ENCODE measurements around the gene ZNF860. TPM values are rescaled to one million over a fixed set of nuclear protein-coding genes. Genes with fewer than 3 reads are reported as not detected.
"Not testable (repeated sequence)": the region's sequence is repeated elsewhere in the genome, so short reads cannot be mapped to it uniquely, and the experiment has no call there.

Gene ZNF860
- polyA plus RNA-seq, 1 experiment, result 0.63 TPM

GRCh38 chr3:31985831-31986230 lies 4.3 kb downstream of the ZNF860 start:
- TF ChIP-seq, protein P1, sequence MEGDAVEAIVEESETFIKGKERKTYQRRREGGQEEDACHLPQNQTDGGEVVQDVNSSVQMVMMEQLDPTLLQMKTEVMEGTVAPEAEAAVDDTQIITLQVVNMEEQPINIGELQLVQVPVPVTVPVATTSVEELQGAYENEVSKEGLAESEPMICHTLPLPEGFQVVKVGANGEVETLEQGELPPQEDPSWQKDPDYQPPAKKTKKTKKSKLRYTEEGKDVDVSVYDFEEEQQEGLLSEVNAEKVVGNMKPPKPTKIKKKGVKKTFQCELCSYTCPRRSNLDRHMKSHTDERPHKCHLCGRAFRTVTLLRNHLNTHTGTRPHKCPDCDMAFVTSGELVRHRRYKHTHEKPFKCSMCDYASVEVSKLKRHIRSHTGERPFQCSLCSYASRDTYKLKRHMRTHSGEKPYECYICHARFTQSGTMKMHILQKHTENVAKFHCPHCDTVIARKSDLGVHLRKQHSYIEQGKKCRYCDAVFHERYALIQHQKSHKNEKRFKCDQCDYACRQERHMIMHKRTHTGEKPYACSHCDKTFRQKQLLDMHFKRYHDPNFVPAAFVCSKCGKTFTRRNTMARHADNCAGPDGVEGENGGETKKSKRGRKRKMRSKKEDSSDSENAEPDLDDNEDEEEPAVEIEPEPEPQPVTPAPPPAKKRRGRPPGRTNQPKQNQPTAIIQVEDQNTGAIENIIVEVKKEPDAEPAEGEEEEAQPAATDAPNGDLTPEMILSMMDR (IDR thresholded peaks at IDR 0.05; ENCODE audit: low read depth, low read length), result no peak
- Histone ChIP-seq H3K27me3 (ENCODE audit: control insufficient read depth, insufficient read depth, low read length) (no peaks in the 10 kb centered on the region), H3K9me3 (ENCODE audit: control insufficient read depth, insufficient read depth, low read length) (peaks cover 10% of the 10 kb centered on the region; the same call in 1 of the 2 replicates), H3K4me3 (ENCODE audit: low read depth, low read length) (no peak overlapping the region), H3K27ac (ENCODE audit: low read depth, low read length) (no peak overlapping the region)
- POLR2A ChIA-PET, result no interaction called here
- CTCF ChIA-PET, result interaction anchor here (1.1 kb wide), 1 partner anchor 158 kb away, joined by 5 read pairs; no protein-coding TSS in a partner anchor
- DNase-seq (ENCODE audit: low read depth, low spot score), result no peak

DNA sequence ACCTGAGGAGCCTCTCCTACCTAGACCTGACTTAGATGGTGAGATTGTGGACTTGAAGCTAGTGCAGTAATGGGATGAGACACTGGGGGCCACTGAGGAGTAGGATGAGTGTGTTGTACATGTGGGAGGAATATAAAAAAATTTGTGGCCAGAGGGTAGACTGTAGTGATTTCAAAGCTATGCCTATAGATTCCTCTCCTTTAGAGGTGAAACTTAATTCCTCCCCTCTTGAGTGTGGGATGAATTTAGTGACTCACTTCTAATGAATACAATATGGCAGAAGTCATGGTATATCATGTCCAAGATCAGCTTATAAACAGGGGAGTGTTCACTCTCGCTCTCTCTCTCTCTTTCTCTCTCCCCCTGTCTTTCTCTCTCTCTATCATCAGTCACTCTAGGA lies 6.7 kb downstream of the ZNF860 start:
- ChIA-PET CTCF (no interaction called here), POLR2A (no interaction called here)
- no peak overlapping the region for H3K27ac ChIP-seq (ENCODE audit: low read depth, low read length)
- no peak for DNase-seq (ENCODE audit: low read depth, low spot score)
- peaks cover 10% of the 10 kb centered on the region for H3K9me3 ChIP-seq (ENCODE audit: control insufficient read depth, insufficient read depth, low read length)
- TF ChIP-seq, protein P1 (IDR thresholded peaks at IDR 0.05; ENCODE audit: low read depth, low read length), result no peak
- no peak overlapping the region for H3K4me3 ChIP-seq (ENCODE audit: low read depth, low read length)
- no peaks in the 10 kb centered on the region for H3K27me3 ChIP-seq (ENCODE audit: control insufficient read depth, insufficient read depth, low read length)

- H3K9me3 ChIP-seq (ENCODE audit: control insufficient read depth, insufficient read depth, low read length); DNase-seq (ENCODE audit: low read depth, low spot score); H3K4me3 ChIP-seq (ENCODE audit: low read depth, low read length); POLR2A ChIA-PET; CTCF ChIA-PET; H3K27ac ChIP-seq (ENCODE audit: low read depth, low read length); H3K27me3 ChIP-seq (ENCODE audit: control insufficient read depth, insufficient read depth, low read length): not testable (repeated sequence)
These were observed 11.4 kb downstream of the ZNF860 start for GRCh38 chr3:31992995-31993394.

- TF ChIP-seq, protein P1 (IDR thresholded peaks at IDR 0.05; ENCODE audit: low read depth, low read length), result no peak
- Histone ChIP-seq H3K4me3 (ENCODE audit: low read depth, low read length) (no peak overlapping the region), H3K9me3 (ENCODE audit: control insufficient read depth, insufficient read depth, low read length) (peaks cover 3% of the 10 kb centered on the region), H3K27ac (ENCODE audit: low read depth, low read length) (no peak overlapping the region), H3K27me3 (ENCODE audit: control insufficient read depth, insufficient read depth, low read length) (no peaks in the 10 kb centered on the region)
- ChIA-PET POLR2A (no interaction called here), CTCF (no interaction called here)
- no peak for DNase-seq (ENCODE audit: low read depth, low spot score)
These were observed 12.3 kb downstream of the ZNF860 start for GRCh38 chr3:31993843-31994242.

DNA sequence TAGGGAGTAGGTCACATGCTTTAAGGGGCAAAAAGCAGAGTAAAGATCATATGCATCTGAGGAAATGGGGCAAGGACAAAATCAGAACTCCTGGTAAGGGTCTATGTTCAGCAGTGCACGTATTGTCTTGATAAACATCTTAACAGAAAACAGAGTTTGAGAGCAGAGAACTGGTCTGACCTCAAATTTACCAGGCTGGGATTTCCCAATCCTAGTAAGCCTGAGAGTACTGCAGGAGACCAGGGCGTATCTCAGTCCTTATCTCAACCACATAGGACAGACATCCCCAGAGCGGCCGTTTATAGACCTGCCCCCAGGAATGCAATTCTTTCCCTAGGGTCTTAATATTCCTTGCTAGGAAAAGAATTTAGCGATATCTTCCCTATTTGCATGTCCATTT lies 13.5 kb downstream of the ZNF860 start:
- CTCF ChIA-PET; POLR2A ChIA-PET; H3K27ac ChIP-seq (ENCODE audit: low read depth, low read length); DNase-seq (ENCODE audit: low read depth, low spot score); H3K27me3 ChIP-seq (ENCODE audit: control insufficient read depth, insufficient read depth, low read length); H3K9me3 ChIP-seq (ENCODE audit: control insufficient read depth, insufficient read depth, low read length); H3K4me3 ChIP-seq (ENCODE audit: low read depth, low read length): not testable (repeated sequence)

DNA sequence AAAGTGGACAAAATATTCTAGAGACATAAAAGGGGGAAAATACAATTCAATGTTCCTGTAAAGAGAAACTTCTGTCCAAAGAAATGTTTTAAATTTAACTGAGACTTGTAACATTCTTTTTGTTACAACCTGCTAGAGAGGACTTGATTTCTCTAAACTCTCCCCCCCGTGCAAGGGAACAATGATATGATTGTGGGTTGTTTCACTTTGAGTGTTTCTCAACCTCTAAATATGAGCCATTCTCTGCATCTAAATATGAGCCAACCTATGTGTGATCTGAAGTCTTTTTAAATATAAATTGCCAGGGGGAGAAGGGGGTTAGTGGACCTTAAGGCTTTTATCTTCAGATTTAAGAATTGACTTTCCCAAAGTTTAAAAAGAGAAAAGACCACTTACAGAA lies 14.6 kb downstream of the ZNF860 start:
- Histone ChIP-seq H3K27me3 (ENCODE audit: control insufficient read depth, insufficient read depth, low read length) (no peaks in the 10 kb centered on the region), H3K9me3 (ENCODE audit: control insufficient read depth, insufficient read depth, low read length) (no peaks in the 10 kb centered on the region; the same call in 1 of the 2 replicates), H3K27ac (ENCODE audit: low read depth, low read length) (no peak overlapping the region), H3K4me3 (ENCODE audit: low read depth, low read length) (no peak overlapping the region)
- ChIA-PET CTCF (no interaction called here), POLR2A (no interaction called here)
- DNase-seq (ENCODE audit: low read depth, low spot score), result no peak
- TF ChIP-seq, protein P1 (IDR thresholded peaks at IDR 0.05; ENCODE audit: low read depth, low read length), result no peak

Data from AG04450 (cell line).